Measurements from ENCODE around the gene SLC35F3. TPM values are rescaled to one million over a fixed set of nuclear protein-coding genes. Genes with fewer than 3 reads are reported as not detected.

Gene SLC35F3
- total and polyA plus RNA-seq, 9 of the 15 experiments (the other 6 are each of a cell fraction or from before 2014, with no cell fraction given): 0.04 to 0.07 (median 0.04) TPM; not detected in 6

DNA sequence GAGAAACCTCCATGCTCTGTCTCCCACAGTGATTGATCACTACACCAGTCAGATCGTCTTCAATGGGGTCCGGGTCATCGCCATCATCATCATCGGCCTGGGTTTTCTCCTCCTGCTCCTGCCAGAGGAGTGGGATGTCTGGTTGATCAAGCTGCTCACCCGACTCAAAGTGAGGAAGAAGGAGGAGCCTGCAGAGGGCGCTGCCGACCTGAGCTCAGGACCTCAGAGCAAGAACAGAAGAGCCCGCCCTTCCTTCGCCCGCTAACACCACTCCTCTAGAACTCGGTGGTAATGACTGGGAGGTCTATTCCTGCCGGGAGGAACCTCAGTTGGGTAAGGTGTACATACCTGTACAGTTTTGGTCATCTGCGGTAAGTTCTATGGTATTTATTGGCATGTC is 418.5 kb downstream of the SLC35F3 start (continued):
- TF ChIP-seq CTCF (IDR thresholded peaks at IDR 0.05 in 2 of 3, conservative IDR thresholded peaks at IDR 0.05 in 1 of 3; ENCODE audit: insufficient read depth in 2 of 3, low read depth in 1 of 3, low read length in 3 of 3) (peak; percentile 84 to 95 (median 94)), JUND (IDR thresholded peaks at IDR 0.05; ENCODE audit: borderline replicate concordance, low read depth, low read length) (0 out of 2 replicates have a peak, but pooled peaks have one; percentile 32), JUND (tag; IDR thresholded peaks at IDR 0.05; ENCODE audit: borderline replicate concordance, low read depth, low read length) (no peak), E2F3 (CRISPR knock-in tag; IDR thresholded peaks at IDR 0.05) (0 out of 2 replicates have a peak, but pooled peaks have one; percentile 28), ZNF197 (CRISPR knock-in tag; IDR thresholded peaks at IDR 0.05; ENCODE audit: low read depth) (0 out of 2 replicates have a peak, but pooled peaks have one; percentile 35), ATF7 (IDR thresholded peaks at IDR 0.05) (no peak), FOXP1 (CRISPR knock-in tag; IDR thresholded peaks at IDR 0.05) (no peak), MEF2A (IDR thresholded peaks at IDR 0.05; ENCODE audit: control insufficient read depth, low read depth, low read length) (no peak), YY1 (IDR thresholded peaks at IDR 0.05; ENCODE audit: borderline replicate concordance in 1 of 3, control insufficient read depth in 1 of 3, extremely low read depth in 1 of 3, insufficient read depth in 3 of 3, insufficient read length in 1 of 3, insufficient replicate concordance in 2 of 3, low read depth in 1 of 3, low read length in 2 of 3) (peak in 1 of 3 experiments; percentile 9), TCFL5 (CRISPR knock-in tag; conservative IDR thresholded peaks at IDR 0.05) (no peak), TAF15 (IDR thresholded peaks at IDR 0.05; ENCODE audit: low read depth, low read length) (no peak), COPS2 (conservative IDR thresholded peaks at IDR 0.05) (no peak), BCL6 (CRISPR knock-in tag; IDR thresholded peaks at IDR 0.05) (no peak), MAFK (IDR thresholded peaks at IDR 0.05; ENCODE audit: low read length) (no peak), SMC3 (conservative IDR thresholded peaks at IDR 0.05; ENCODE audit: insufficient read depth, low read depth, low read length) (peak; percentile 75), CBX3 (IDR thresholded peaks at IDR 0.05; ENCODE audit: borderline replicate concordance in 1 of 2, low read length in 2 of 2) (no peak), MAZ (CRISPR knock-in tag; conservative IDR thresholded peaks at IDR 0.05 in 1 of 2, IDR thresholded peaks at IDR 0.05 in 1 of 2) (0 out of 4 replicates have a peak, but pooled peaks of 1 of the 2 experiments have one; percentile 53), LCOR (CRISPR knock-in tag; IDR thresholded peaks at IDR 0.05) (no peak), MAFF (IDR thresholded peaks at IDR 0.05; ENCODE audit: low read length) (no peak), THRAP3 (IDR thresholded peaks at IDR 0.05; ENCODE audit: borderline replicate concordance) (no peak), BRF1 (IDR thresholded peaks at IDR 0.05; ENCODE audit: borderline replicate concordance, extremely low read depth, insufficient read length) (no peak), HIVEP1 (CRISPR knock-in tag; IDR thresholded peaks at IDR 0.05) (0 out of 2 replicates have a peak, but pooled peaks have one; percentile 15), ARID2 (IDR thresholded peaks at IDR 0.05) (no peak), SNIP1 (IDR thresholded peaks at IDR 0.05; ENCODE audit: low read depth) (no peak), ZNF717 (CRISPR knock-in tag; IDR thresholded peaks at IDR 0.05) (no peak)
- TF ChIP-seq, protein P1, sequence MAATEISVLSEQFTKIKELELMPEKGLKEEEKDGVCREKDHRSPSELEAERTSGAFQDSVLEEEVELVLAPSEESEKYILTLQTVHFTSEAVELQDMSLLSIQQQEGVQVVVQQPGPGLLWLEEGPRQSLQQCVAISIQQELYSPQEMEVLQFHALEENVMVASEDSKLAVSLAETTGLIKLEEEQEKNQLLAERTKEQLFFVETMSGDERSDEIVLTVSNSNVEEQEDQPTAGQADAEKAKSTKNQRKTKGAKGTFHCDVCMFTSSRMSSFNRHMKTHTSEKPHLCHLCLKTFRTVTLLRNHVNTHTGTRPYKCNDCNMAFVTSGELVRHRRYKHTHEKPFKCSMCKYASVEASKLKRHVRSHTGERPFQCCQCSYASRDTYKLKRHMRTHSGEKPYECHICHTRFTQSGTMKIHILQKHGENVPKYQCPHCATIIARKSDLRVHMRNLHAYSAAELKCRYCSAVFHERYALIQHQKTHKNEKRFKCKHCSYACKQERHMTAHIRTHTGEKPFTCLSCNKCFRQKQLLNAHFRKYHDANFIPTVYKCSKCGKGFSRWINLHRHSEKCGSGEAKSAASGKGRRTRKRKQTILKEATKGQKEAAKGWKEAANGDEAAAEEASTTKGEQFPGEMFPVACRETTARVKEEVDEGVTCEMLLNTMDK (IDR thresholded peaks at IDR 0.05; ENCODE audit: borderline replicate concordance, insufficient read depth, low read depth, low read length, poor library complexity, severe bottlenecking): peak; percentile 13

Measured in K562 (cell line).